Measurements from ENCODE around the gene ASPA.

The ASPA gene

GRCh38 chr17:3536716-3537115 is 60.9 kb downstream of the ASPA start:
- no peaks in the 10 kb centered on the region for H3F3A ChIP-seq (ENCODE audit: insufficient read depth, low read length)
- no peaks in the 10 kb centered on the region for H3K27me3 ChIP-seq (replicated peaks; ENCODE audit: insufficient read depth, low read length)
- H3K9me2 ChIP-seq (replicated peaks; ENCODE audit: insufficient read depth, low read length), result no peaks in the 10 kb centered on the region
- H3K4me2 ChIP-seq (ENCODE audit: low read depth, low read length), result no peak overlapping the region
- no peak overlapping the region for H2AFZ ChIP-seq (ENCODE audit: low read length)
- no peaks in the 10 kb centered on the region; the same call in 1 of the 2 replicates for H3K36me3 ChIP-seq (replicated peaks; ENCODE audit: insufficient read depth, low read length)
- H3K27ac ChIP-seq (ENCODE audit: low read length), result no peak overlapping the region
- TF ChIP-seq, protein P1, sequence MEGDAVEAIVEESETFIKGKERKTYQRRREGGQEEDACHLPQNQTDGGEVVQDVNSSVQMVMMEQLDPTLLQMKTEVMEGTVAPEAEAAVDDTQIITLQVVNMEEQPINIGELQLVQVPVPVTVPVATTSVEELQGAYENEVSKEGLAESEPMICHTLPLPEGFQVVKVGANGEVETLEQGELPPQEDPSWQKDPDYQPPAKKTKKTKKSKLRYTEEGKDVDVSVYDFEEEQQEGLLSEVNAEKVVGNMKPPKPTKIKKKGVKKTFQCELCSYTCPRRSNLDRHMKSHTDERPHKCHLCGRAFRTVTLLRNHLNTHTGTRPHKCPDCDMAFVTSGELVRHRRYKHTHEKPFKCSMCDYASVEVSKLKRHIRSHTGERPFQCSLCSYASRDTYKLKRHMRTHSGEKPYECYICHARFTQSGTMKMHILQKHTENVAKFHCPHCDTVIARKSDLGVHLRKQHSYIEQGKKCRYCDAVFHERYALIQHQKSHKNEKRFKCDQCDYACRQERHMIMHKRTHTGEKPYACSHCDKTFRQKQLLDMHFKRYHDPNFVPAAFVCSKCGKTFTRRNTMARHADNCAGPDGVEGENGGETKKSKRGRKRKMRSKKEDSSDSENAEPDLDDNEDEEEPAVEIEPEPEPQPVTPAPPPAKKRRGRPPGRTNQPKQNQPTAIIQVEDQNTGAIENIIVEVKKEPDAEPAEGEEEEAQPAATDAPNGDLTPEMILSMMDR (IDR thresholded peaks at IDR 0.05; ENCODE audit: low read length), result no peak
- TF ChIP-seq EZH2phosphoT487 (IDR thresholded peaks at IDR 0.05; ENCODE audit: low read length) (no peak), EZH2 (optimal IDR thresholded peaks at IDR 0.05; ENCODE audit: low read depth, low read length) (no peak)
- H3K4me3 ChIP-seq (ENCODE audit: low read length), result no peak overlapping the region
- H4K20me1 ChIP-seq (ENCODE audit: insufficient read depth, low read length), result no peaks in the 10 kb centered on the region
- H3K4me1 ChIP-seq (ENCODE audit: low read length), result no peaks in the 10 kb centered on the region
- no peaks in the 10 kb centered on the region for H3K9me3 ChIP-seq (replicated peaks; ENCODE audit: insufficient read depth, low read length)
- no peak for DNase-seq
- H3K79me2 ChIP-seq (ENCODE audit: low read length), result no peaks in the 10 kb centered on the region
- H3K9ac ChIP-seq (ENCODE audit: low read length), result no peak overlapping the region

- DNase-seq, result no peak
- H3K4me2 ChIP-seq (ENCODE audit: low read depth, low read length), result no peak overlapping the region
- H4K20me1 ChIP-seq (ENCODE audit: insufficient read depth, low read length), result no peaks in the 10 kb centered on the region
- H2AFZ ChIP-seq (ENCODE audit: low read length), result no peak overlapping the region
- H3K4me1 ChIP-seq (ENCODE audit: low read length), result no peaks in the 10 kb centered on the region
- no peak overlapping the region for H3K27ac ChIP-seq (ENCODE audit: low read length)
- no peak overlapping the region for H3K4me3 ChIP-seq (ENCODE audit: low read length)
- TF ChIP-seq EZH2phosphoT487 (IDR thresholded peaks at IDR 0.05; ENCODE audit: low read length) (no peak), EZH2 (optimal IDR thresholded peaks at IDR 0.05; ENCODE audit: low read depth, low read length) (no peak)
- TF ChIP-seq, protein P1 (IDR thresholded peaks at IDR 0.05; ENCODE audit: low read length), result no peak
- H3K9ac ChIP-seq (ENCODE audit: low read length), result no peak overlapping the region
- no peaks in the 10 kb centered on the region for H3K9me3 ChIP-seq (replicated peaks; ENCODE audit: insufficient read depth, low read length)
- H3K27me3 ChIP-seq (replicated peaks; ENCODE audit: insufficient read depth, low read length), result no peaks in the 10 kb centered on the region
- H3K9me2 ChIP-seq (replicated peaks; ENCODE audit: insufficient read depth, low read length), result no peaks in the 10 kb centered on the region
- 0 out of 2 replicates have a peak, but pooled peaks cover under 1% of the 10 kb centered on the region for H3K79me2 ChIP-seq (ENCODE audit: low read length)
- H3F3A ChIP-seq (ENCODE audit: insufficient read depth, low read length), result no peaks in the 10 kb centered on the region
- peaks cover 5% of the 10 kb centered on the region; the same call in 1 of the 2 replicates for H3K36me3 ChIP-seq (replicated peaks; ENCODE audit: insufficient read depth, low read length)
Measured at GRCh38 chr17:3539881-3540540, 64.2 kb downstream of the ASPA start.

DNA sequence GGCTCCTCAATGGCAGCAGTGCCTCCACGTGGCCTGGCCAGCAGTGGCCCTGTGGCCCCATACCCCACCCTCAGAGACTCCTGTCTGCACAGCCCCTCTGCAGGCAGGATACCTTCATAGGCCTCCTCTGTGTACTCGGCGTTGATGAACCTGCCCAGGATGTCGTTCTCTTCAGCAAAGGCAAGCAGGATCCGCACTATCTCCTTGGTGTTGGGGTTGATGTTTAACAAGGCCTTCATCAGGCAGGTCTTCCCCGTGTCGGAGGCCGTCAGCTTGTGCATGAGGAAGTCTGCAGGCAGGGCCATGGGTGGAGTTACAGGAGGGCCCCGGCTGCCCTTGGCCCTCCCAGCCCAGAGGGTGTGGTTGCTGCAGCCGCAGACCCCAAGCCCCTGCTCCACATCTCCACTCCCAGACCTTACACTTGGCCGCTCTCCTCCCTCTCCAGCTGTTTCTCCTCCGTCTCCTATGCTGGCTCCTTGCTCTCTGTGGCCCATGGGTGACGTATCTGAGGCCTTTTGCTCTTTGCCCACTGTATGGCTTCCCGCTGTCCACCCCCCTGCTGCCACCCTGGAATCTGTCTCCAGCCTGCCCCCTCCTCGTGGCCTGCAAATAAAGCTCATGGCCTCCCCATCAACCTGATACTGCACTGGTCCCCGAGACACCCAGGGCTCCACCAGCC is 66.8 kb downstream of the ASPA start:
- TF ChIP-seq EZH2phosphoT487 (IDR thresholded peaks at IDR 0.05; ENCODE audit: low read length) (no peak), EZH2 (optimal IDR thresholded peaks at IDR 0.05; ENCODE audit: low read depth, low read length) (no peak)
- TF ChIP-seq, protein P1 (IDR thresholded peaks at IDR 0.05; ENCODE audit: low read length), result no peak
- no peak overlapping the region for H3K4me3 ChIP-seq (ENCODE audit: low read length)
- H4K20me1 ChIP-seq (ENCODE audit: insufficient read depth, low read length), result no peaks in the 10 kb centered on the region
- no peak overlapping the region for H2AFZ ChIP-seq (ENCODE audit: low read length)
- H3K27me3 ChIP-seq (replicated peaks; ENCODE audit: insufficient read depth, low read length), result no peaks in the 10 kb centered on the region
- H3F3A ChIP-seq (ENCODE audit: insufficient read depth, low read length), result no peaks in the 10 kb centered on the region
- H3K4me2 ChIP-seq (ENCODE audit: low read depth, low read length), result no peak overlapping the region
- H3K9me2 ChIP-seq (replicated peaks; ENCODE audit: insufficient read depth, low read length), result no peaks in the 10 kb centered on the region
- no peak overlapping the region for H3K27ac ChIP-seq (ENCODE audit: low read length)
- peaks cover 18% of the 10 kb centered on the region for H3K79me2 ChIP-seq (ENCODE audit: low read length)
- H3K4me1 ChIP-seq (ENCODE audit: low read length), result no peaks in the 10 kb centered on the region
- peaks cover 5% of the 10 kb centered on the region; the same call in 1 of the 2 replicates for H3K36me3 ChIP-seq (replicated peaks; ENCODE audit: insufficient read depth, low read length)
- H3K9me3 ChIP-seq (replicated peaks; ENCODE audit: insufficient read depth, low read length), result no peaks in the 10 kb centered on the region
- DNase-seq, result no peak
- no peak overlapping the region for H3K9ac ChIP-seq (ENCODE audit: low read length)
